Measurements from ENCODE around the gene MRPS18A. TPM values are rescaled to one million over a fixed set of nuclear protein-coding genes. Genes with fewer than 3 reads are reported as not detected.
"Not testable (repeated sequence)": the region's sequence is repeated elsewhere in the genome, so short reads cannot be mapped to it uniquely, and the experiment has no call there.

The MRPS18A gene
- total RNA-seq, 1 donor from 2014 or later, result 38.1 TPM

- peak; percentile 67 for DNase-seq (ENCODE audit: low read depth in 2 of 2)
These were observed 51.9 kb downstream of the MRPS18A start, which contains the start of gene MAD2L1BP for GRCh38 chr6:43635387-43636307. TSS of gene MAD2L1BP (plus strand) at chr6:43635840. CDS start at chr6:43635876, 36 bp downstream.

GRCh38 chr6:43634702-43635303 is 52.8 kb downstream of the MRPS18A start:
- no peak for DNase-seq (ENCODE audit: low read depth in 2 of 2)

GRCh38 chr6:43633002-43633401 is 54.6 kb downstream of the MRPS18A start:
- not testable (repeated sequence) for DNase-seq (ENCODE audit: low read depth in 2 of 2)

- no peak for DNase-seq (ENCODE audit: low read depth in 2 of 2)
These were observed 56.5 kb downstream of the MRPS18A start for GRCh38 chr6:43630980-43631619.

- peak; percentile 94 to 97 for DNase-seq (ENCODE audit: low read depth in 2 of 2)
These were observed 57.9 kb downstream of the MRPS18A start for GRCh38 chr6:43629505-43630300.

GRCh38 chr6:43629104-43629504 is 58.5 kb downstream of the MRPS18A start, which contains the start of gene GTPBP2:
TSS of gene GTPBP2 (minus strand) at chr6:43629264. CDS start at chr6:43629162, 102 bp downstream.
- peak; percentile 99 for DNase-seq (ENCODE audit: low read depth in 2 of 2)

- peak; percentile 37 to 69 for DNase-seq (ENCODE audit: low read depth in 2 of 2)
These were observed 59.0 kb downstream of the MRPS18A start for GRCh38 chr6:43628393-43629103.

- peak; percentile 97 to 98 for DNase-seq (ENCODE audit: low read depth in 2 of 2)
These were observed 60.4 kb downstream of the MRPS18A start for GRCh38 chr6:43627008-43627825.

GRCh38 chr6:43625393-43625992 is 62.1 kb downstream of the MRPS18A start:
- DNase-seq (ENCODE audit: low read depth in 2 of 2), result no peak

- DNase-seq (ENCODE audit: low read depth in 2 of 2), result no peak
These were observed 62.8 kb downstream of the MRPS18A start for GRCh38 chr6:43624786-43625288.

GRCh38 chr6:43623880-43624785 is 63.5 kb downstream of the MRPS18A start:
- no peak for DNase-seq (ENCODE audit: low read depth in 2 of 2)

GRCh38 chr6:43622541-43622940 is 65.0 kb downstream of the MRPS18A start:
- no peak for DNase-seq (ENCODE audit: low read depth in 2 of 2)

- no peak for DNase-seq (ENCODE audit: low read depth in 2 of 2)
These were observed 65.8 kb downstream of the MRPS18A start for GRCh38 chr6:43621836-43622180.

Other genes starting within 250 kb of the MRPS18A start
- 0.22 and 1.2 TPM in 2 replicates for gene DLK2, start 232.2 kb downstream of the MRPS18A start, total RNA-seq
- gene TJAP1, start 210.2 kb downstream of the MRPS18A start, total RNA-seq, result 4.6 and 6.5 TPM in 2 replicates
- under 0.01 TPM in 2 replicates for gene LRRC73, start 177.4 kb downstream of the MRPS18A start, total RNA-seq
- 94.1 and 137 TPM in 2 replicates for gene YIPF3, start 170.9 kb downstream of the MRPS18A start, total RNA-seq
- 23.8 and 27.0 TPM in 2 replicates for gene POLR1C, start 170.7 kb downstream of the MRPS18A start, total RNA-seq
- 16.6 and 23.4 TPM in 2 replicates for gene XPO5, start 111.8 kb downstream of the MRPS18A start, total RNA-seq
- 8.1 and 12.6 TPM in 2 replicates for gene POLH, start 111.6 kb downstream of the MRPS18A start, total RNA-seq
- gene GTPBP2, start 58.5 kb downstream of the MRPS18A start, total RNA-seq, result 25.7 and 32.3 TPM in 2 replicates
- gene MAD2L1BP, start 52.0 kb downstream of the MRPS18A start, total RNA-seq, result 18.1 and 20.8 TPM in 2 replicates
- 0.20 and 0.22 TPM in 2 replicates for gene RSPH9, start 42.8 kb downstream of the MRPS18A start, total RNA-seq
- gene VEGFA, start 82.4 kb upstream of the MRPS18A start, total RNA-seq, result 4.4 and 12.1 TPM in 2 replicates

All from lung microvascular endothelial cell (primary cell).